Measurements from ENCODE around the gene GPATCH2. TPM values are rescaled to one million over a fixed set of nuclear protein-coding genes. Genes with fewer than 3 reads are reported as not detected.

GPATCH2 gene
- total RNA-seq, 1 experiment from 2014 or later: 11.3 TPM

DNA sequence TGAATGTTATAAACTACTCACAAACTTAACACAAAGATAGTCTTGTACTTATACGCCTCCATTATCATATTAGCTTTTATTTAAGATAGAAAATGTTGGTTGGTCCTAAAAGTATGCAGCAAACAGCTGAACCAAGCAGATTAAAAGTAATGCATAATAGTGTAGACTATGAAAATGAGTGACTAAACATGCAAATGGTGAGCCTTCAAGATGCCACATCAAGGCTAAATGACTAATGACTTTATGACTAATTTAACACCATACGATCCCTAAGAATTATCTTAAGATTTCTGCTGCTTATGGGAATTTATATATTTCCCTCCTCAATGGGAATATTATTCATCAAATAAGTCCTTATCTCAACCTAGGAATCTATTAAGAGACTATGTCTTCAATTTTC is 4.6 kb downstream of the GPATCH2 start:
- H2AFZ ChIP-seq (ENCODE audit: low read depth, low read length, poor library complexity, severe bottlenecking): no peak overlapping the region
- no peak overlapping the region for H3K4me2 ChIP-seq (ENCODE audit: low read length)
- H3K27ac ChIP-seq (ENCODE audit: low read depth, low read length): no peak overlapping the region
- ChIA-PET RAD21 (ENCODE audit: low non-redundant PET in 1 of 2, low total read pairs in 2 of 2, uncharacterized antibody in 2 of 2, unreplicated experiment in 2 of 2) (no interaction called here), CTCF (no interaction called here), POLR2A (no interaction called here)
- H3K36me3 ChIP-seq (ENCODE audit: control insufficient read depth in 1 of 2, insufficient read depth in 2 of 2, low read length in 2 of 2): no peaks in the 10 kb centered on the region
- peaks cover 10% of the 10 kb centered on the region; the same call in 1 of the 2 replicates for H4K20me1 ChIP-seq (ENCODE audit: insufficient read depth)
- intact Hi-C loops (cut with micrococcal nuclease): no loop called here
- H3K9me2 ChIP-seq (ENCODE audit: insufficient read depth): no peaks in the 10 kb centered on the region
- H3K4me1 ChIP-seq (ENCODE audit: control insufficient read depth in 1 of 2, insufficient read depth in 2 of 2, low read length in 2 of 2): peaks cover 0 to 7% of the 10 kb centered on the region in 2 experiments; a peak in 1 of 4 replicates
- DNase-seq (ENCODE audit: low read depth, low spot score) (no peak), ATAC-seq (no peak)
- H3K4me3 ChIP-seq (replicated peaks in 1 of 2; ENCODE audit: low read depth in 1 of 2, low read length in 2 of 2): no peak overlapping the region
- no peaks in the 10 kb centered on the region for H3K9me3 ChIP-seq (ENCODE audit: control insufficient read depth in 1 of 2, insufficient read depth in 1 of 2, low read depth in 1 of 2, low read length in 2 of 2)
- TF ChIP-seq SIN3A (IDR thresholded peaks at IDR 0.05; ENCODE audit: low read depth) (no peak), ZFX (IDR thresholded peaks at IDR 0.05) (no peak)
- no peak overlapping the region for H3K9ac ChIP-seq (ENCODE audit: low read length)
- H3K27me3 ChIP-seq (ENCODE audit: insufficient read depth, low read length): no peaks in the 10 kb centered on the region
- BruUV-seq (replicated peaks): no TSS peak
- peaks cover 93% of the 10 kb centered on the region for H3K79me2 ChIP-seq (ENCODE audit: insufficient read depth, low read length)

DNA sequence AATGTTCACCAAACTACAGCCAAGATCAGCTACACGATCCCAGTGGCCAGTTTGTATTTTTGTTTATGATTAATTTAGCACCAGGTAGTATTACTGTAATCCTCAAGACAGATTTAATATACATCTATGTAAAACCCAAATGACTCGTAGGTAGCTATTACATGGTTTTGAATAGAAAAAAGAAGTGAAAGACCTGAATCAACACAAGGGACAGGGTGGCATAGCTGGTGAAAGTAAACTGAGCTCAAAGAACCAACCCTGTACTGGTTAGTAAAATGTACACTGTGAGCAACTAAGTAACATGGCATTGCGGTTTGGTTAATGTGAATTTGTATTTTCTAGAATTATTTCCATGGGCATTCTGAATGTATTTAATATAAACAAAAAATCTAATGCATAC is 8.8 kb downstream of the GPATCH2 start:
- Histone ChIP-seq H2AFZ (ENCODE audit: low read depth, low read length, poor library complexity, severe bottlenecking) (no peak overlapping the region), H3K36me3 (ENCODE audit: control insufficient read depth in 1 of 2, insufficient read depth in 2 of 2, low read length in 2 of 2) (peaks cover 7 to 9% of the 10 kb centered on the region in 2 experiments; a peak in 1 of 4 replicates), H3K4me1 (ENCODE audit: control insufficient read depth in 1 of 2, insufficient read depth in 2 of 2, low read length in 2 of 2) (no peaks in the 10 kb centered on the region), H3K27ac (ENCODE audit: low read depth, low read length) (no peak overlapping the region), H3K4me3 (replicated peaks in 1 of 2; ENCODE audit: low read depth in 1 of 2, low read length in 2 of 2) (no peak overlapping the region), H4K20me1 (ENCODE audit: insufficient read depth) (peaks cover 10% of the 10 kb centered on the region), H3K27me3 (ENCODE audit: insufficient read depth, low read length) (no peaks in the 10 kb centered on the region), H3K9me2 (ENCODE audit: insufficient read depth) (no peaks in the 10 kb centered on the region), H3K79me2 (ENCODE audit: insufficient read depth, low read length) (peaks cover 86% of the 10 kb centered on the region), H3K9me3 (ENCODE audit: control insufficient read depth in 1 of 2, insufficient read depth in 1 of 2, low read depth in 1 of 2, low read length in 2 of 2) (no peaks in the 10 kb centered on the region), H3K9ac (ENCODE audit: low read length) (no peak overlapping the region), H3K4me2 (ENCODE audit: low read length) (no peak overlapping the region)
- TF ChIP-seq SP1 (IDR thresholded peaks at IDR 0.05; ENCODE audit: low read depth) (no peak), ELF1 (IDR thresholded peaks at IDR 0.05; ENCODE audit: borderline replicate concordance, low read depth) (no peak), ZNF274 (IDR thresholded peaks at IDR 0.05; ENCODE audit: low read depth, low read length) (no peak)
- CTCF ChIA-PET: interaction anchor here (0.8 kb wide), 1 partner anchor 9 kb away, joined by 3 read pairs; the partner anchor contains the start of gene GPATCH2
- ATAC-seq: no peak
- DNase-seq (ENCODE audit: low read depth, low spot score): no peak
- no TSS peak for BruUV-seq (replicated peaks)
- intact Hi-C loops (cut with micrococcal nuclease): no loop called here
- RAD21 ChIA-PET (ENCODE audit: low non-redundant PET in 1 of 2, low total read pairs in 2 of 2, uncharacterized antibody in 2 of 2, unreplicated experiment in 2 of 2): no interaction called here
- POLR2A ChIA-PET: interaction anchor here (0.9 kb wide), 1 partner anchor 9 kb away, joined by 4 read pairs; the partner anchor contains the start of genes GPATCH2 and SPATA17
